Upper lobe of left lung (tissue), 4 donors: ENCODE data around the gene ACP2.

Experiments
- CTCF ChIP-seq, 6 experiments: fragments of 450-650 bp in 4 of 6; fragments of 200-600 bp in 2 of 6; sonication (generic) in 2 of 6; IDR thresholded peaks; one replicate each; pipeline ENCODE4 v1.5.1; 2016 to 2019; ENCODE audit warnings: antibody characterized with exemption in 6 of 6
- POLR2A ChIP-seq, 4 donors: fragments of 450-650 bp; IDR thresholded peaks; one replicate each; pipeline ENCODE4 v1.5.1; 2016 to 2017; ENCODE audit warnings: antibody characterized with exemption in 4 of 4, mild to moderate bottlenecking in 2 of 4

DNA sequence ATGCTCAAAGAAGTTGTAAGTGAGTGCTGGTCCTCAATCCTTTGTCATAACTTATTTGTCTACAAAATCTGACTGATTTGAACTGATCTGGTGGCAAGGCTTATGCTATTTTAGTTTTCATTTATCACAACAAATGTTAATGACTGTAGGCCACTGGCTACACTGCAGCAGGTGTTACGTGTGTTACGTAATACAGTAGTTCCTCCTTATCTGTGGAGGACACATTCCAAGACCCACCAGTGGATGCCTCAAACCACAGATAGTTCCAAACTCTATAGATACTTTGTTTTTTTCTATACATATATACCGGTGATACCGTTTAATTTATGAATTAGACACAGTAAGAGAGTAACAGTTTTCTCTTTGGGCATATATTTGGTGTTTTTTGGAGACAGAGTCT lies 28.3 kb upstream of the ACP2 start:
- TF ChIP-seq CTCF (IDR thresholded peaks at IDR 0.05) = no peak
- TF ChIP-seq POLR2A (IDR thresholded peaks at IDR 0.05) = no peak
